Measurements from ENCODE around the gene CENPN.

The CENPN gene

DNA sequence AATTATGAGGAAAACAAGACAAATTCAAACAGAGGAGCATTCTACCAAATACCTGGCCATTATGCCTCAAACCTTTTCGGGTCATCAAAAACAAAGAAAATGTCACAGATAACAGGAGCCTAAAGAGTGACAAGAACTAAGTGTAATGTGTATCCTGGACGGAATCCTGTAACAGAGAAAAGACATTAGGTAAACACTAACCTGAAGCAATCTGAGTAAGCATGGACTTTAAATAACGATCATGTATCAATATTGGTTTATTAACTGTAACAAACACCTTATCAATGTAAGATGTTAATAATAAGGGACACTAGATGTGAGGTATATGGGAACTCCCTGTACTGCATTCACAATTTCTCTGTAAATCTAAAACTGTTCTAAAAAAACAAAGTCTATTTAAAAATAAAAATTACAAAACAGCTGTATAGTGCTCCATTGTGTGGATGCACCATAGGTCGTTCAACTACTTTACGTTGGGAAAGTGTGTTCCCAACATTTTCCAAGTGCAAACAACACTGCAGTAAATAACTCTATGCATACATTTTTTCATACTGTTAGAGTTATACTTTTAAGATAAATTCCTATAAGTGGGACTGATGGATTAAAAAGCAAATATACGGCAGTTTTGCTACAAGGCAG is 15.1 kb upstream of the CENPN start:
- DNase-seq, result no peak

DNA sequence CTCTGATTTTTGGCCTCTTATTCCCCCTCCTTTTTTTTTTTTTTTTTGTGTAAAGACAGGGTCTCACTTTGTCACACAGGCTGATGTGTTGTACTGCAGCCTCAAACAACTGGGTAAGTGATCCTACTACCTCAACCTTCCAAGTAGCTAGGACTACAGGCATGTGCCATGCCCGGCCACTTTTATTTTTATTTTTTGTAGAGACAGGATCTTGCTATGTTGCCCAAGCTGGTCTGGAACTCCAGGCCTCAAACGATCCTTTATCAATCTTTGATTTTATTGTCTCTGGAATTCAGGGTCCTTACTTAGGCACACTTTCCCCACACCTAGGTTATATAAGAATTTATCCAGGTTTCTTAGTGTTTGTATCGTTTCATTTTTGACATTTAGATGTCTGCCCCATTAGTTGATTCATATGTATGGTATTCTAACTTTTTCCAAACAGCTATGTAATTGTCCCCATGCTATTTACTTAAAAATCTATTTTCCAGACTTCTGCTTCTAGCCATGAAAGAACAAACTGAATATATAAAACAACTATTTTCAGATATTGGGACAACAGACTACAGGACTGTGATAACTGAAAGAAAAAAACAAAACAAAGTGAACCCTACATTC is 14.2 kb upstream of the CENPN start:
- no peak for DNase-seq

DNA sequence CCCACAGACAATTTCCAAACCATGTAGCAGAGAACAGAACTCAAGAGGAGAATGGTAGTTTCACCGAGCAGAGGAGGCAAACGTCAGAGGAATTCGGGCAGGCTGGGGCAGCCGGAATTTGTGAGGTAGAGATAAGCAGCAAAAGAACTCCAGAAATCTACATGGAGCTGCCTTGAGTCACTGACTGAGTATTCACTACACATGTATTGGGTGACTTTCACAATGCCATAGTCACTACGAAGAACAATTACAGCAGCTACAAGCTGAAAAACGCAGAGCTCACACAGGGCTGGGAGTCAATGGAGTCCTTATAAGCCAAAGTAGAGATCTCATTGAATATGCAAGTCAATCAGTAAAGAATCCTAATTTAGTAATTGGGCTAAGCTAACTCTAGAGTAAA is 13.7 kb upstream of the CENPN start:
- DNase-seq, result no peak

DNA sequence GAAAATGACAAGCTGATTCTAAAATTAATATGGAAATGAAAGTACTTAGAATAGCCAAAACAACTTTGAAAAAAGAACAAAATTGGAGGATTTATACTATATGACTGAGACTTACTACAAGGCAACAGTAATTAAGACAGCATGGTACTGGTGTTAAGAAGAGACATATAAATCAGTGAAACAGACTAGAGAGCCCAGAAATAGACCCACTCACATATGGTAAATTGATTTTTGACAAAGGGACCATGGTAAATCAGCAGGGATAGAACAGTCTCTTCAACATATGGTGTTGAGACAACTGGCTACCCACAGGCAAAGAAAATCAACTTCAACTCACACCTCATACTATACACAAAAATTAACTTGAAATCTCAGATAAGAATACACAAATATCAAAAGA is 13.2 kb upstream of the CENPN start:
- peak in 1 of 2 experiments; percentile 23 for DNase-seq

DNA sequence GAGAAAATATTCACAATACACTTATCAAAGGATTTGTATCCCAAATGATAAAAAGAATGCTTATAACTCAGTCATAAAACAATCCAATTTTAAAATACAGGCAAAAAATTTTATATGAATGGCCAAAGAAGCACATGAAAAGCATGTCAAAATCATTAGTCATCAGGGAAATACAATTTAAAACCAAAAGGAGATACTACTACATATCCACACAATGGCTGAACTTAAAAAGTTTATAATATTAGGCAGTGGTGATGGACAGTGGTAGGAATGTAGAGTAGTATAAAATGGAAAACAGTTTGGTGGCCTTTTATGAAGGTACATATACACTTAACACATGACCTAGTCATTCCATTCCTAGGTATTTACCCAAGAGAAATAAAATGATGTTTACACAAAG is 12.6 kb upstream of the CENPN start:
- no peak for DNase-seq

DNA sequence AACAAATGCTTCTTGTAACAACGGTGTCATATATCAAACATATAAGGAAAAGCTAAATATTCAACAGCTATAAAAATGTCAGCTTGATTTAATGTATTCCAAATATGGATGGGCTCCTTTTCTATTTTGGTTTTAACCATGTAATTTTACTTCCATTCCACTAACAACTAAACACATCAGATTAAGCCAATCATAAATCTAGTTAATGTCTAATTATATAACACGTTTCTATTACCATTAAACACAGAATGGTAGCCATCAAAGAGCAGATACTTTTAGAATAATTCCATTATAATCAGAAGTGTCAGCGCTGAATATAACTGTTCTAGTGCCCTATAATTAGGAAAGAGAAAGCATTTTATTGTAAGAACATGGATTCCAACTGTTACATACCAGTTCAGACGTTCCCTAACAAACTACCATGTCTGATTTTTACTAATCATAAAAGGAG is 10.3 kb upstream of the CENPN start:
- DNase-seq, result no peak

DNA sequence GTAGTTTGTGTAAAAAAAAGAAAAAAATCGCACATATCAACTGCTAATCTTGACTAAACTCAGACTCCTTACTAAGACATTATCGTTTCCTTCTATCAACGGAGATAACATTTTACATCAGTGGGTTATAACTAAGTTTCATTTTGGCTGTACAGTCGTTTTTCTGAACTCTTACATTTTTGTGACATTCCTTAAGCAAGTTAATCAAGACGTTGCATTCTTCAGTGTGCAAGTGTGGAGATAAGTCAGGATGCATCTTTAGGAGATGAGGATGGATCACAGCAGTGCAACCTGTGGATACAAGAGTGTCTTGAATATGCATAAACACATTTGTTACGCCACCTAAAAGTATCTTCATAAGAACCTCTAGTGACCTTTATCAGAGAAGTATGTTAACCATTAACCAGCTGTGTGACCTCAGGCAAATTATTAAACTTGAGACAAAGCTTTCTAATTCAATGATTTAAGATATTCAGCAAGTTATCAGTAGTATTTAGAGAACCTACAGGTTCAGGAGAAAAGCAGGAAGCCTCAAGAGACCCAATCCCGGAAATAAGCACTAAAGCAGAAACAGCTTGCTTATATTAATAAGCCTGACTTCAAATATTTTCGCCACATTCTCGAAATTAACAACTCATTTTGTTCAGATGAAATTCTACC is 9.7 kb upstream of the CENPN start:
- DNase-seq, result no peak

DNA sequence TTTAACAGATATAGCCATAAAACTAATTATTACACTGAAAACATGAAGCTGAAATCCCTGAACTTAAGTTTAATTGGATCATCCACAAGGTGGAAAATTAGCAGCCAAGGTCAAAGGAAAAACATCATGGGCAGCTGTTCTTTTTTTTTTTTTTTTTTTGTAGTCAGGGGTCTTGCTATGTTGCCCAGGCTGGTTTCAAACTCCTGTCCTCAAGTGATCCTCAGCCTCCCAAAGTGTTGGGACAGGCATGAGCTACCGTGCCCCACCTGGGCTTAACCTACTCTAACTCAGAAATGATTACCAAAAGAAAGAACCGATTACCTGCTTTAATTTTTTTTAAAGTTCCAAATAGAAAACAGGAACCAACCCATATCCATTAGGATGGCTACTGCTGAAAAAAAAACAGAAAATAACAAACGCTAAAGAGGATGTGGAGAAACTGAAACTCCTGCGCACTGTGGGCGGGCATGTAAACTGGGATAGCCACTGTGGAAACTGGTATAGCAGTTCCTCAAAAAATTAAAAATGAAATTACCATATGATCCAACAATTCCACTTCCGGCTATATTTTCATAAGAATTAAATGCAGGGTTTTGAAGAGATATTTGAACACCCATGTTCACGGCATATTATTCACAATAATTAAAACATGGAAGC is 8.9 kb upstream of the CENPN start:
- DNase-seq, result no peak

DNA sequence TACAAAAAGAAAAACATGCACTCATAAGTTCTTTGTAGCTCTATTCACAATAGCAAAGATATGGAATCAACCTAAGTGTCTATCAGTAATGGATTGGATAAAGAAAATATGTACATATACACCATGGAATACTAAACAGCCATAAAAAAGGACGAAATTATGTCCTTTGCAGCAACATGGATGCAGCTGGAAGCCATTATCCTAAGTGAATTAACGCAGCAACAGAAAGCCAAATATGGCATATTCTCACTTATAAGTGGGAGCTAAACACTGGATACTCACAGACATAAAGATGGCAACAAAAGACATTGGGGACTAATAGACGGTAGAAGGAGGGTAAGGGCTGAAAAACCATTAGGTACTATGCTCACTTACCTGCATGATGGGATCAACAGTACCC is 6.1 kb upstream of the CENPN start:
- no peak for DNase-seq

DNA sequence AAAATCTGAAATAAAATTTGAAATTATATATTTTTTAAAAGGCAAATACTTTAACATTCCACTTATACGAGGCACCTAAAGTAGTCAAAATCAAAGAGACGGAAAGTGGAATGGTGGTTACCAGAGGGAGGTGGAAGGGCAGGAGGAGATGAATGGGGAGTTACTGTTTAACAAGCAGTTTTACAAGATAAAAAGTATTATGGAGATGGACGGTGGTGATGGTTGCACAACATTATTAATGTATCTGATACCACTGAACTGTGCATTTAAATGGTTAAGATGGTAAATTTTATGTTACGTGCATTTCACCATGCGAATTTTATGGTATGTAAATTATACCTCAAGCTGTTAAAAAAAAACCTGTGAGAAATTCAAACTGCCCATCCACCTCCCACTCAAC is 5.7 kb upstream of the CENPN start:
- no peak for DNase-seq

DNA sequence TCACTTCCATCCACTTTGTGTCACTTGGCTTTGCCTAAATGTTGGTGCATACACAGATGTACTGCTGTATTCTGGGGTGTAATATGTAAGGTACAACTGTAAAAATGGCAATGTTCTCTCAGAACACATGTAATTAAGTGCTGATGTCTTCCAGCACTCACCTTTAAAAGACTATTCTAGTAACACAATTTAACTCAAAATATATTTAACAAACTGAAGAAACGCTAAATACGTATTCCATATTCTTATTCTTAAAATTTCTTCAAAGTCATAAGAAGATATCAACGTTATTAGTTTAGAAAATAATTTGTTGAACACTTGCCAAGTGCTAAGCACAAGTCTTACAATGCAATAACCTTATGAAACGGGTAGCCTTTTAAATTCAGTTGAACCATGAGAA is 4.0 kb upstream of the CENPN start:
- no peak for DNase-seq

DNA sequence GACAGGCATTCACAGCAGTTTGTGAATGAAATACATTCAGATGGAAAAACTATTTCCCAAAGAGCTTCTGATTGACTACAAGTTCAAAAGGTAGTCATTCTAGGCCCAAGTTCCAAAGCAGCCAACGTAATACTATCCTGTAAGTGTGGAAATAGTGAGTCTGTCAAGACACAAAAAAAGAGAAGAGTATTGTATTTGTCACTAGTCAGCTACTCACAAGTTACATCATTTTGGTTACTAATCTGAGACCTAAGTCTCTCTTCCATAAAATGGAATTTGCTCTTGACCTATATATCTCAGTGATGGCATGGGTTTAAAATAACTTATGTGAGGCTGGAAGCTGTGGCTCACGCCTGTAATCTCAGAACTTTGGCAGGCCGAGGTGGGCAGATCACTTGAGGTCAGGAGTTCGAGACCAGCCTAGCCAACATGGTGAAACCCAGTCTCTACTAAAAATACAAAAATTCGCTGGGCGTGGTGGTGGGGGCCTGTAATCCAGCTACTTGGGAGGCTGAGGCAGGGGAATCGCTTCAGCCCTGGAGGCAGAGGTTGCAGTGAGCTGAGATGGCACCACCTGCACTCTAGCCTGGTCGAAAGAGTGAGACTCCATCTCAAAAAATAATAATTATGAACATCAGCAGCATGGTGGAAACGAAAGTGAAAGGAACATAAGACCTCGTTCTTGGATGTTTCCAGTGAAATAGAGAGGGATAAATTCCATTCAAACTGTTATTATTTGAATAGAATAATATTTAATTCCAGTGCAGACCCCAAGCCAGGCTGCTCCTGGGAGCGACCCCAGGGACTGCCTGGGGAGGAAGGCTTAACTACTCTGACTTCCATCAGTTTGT is 3.2 kb upstream of the CENPN start:
- no peak for DNase-seq

DNA sequence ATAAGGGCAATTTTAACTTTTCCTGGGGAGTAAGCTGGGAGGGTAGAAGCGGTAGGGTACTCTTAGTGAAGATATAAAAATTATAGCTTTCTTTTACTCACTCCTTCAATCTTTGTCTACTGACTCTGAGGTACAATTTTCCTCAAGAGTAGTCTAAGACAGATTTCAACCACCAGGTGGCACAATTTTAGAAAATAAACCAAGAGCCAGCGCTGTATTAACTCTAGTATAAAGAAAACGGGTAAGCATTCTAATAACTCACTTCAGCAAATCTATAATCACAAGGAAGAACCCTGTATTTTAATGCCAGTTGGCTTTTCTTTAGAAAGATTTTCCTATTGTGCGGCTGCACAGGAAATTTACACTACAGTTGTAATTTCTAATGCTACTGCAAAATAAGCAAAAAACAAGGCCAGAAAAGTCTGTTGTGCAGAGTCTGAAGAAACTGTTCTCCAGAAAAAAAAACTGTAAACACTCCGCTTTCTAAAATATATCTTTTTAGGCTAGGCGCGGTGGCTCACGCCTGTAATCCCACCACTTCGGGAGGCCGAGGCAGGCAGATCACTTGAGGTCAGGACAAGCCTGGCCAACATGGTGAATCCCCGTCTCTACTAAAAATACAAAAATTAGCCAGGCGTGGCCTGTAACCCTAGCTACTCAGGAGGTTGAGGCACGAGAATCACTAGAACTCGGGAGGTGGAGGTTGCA is 2.2 kb upstream of the CENPN start:
- DNase-seq, result peak in 1 of 2 experiments; percentile 60

DNA sequence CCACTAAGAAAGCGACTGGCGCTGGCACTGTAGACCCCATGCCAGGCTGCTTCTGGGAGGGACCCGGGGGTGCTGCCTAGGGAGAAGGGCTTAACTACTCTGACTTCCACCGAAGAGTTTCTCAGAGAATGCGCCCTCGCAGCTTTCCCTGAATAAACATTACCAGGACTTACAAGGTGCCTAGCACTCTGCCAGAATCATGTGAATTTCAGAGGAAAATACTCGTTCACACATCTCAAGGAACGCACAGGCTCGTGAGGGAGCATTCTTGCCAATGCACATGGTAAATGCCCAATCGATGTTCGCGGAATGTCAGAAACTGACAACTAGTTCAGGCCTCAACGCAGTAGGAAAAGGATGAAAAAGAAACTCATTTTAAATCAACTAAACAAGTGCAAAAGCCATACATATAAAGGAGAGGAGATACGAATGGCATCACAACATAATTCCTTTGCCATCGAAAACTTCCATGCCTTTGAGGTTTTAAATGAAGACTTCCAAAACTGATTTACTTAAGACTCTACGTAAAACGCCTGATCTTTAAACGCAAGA is 1.3 kb upstream of the CENPN start:
- peak in 1 of 2 experiments; percentile 22 for DNase-seq

DNA sequence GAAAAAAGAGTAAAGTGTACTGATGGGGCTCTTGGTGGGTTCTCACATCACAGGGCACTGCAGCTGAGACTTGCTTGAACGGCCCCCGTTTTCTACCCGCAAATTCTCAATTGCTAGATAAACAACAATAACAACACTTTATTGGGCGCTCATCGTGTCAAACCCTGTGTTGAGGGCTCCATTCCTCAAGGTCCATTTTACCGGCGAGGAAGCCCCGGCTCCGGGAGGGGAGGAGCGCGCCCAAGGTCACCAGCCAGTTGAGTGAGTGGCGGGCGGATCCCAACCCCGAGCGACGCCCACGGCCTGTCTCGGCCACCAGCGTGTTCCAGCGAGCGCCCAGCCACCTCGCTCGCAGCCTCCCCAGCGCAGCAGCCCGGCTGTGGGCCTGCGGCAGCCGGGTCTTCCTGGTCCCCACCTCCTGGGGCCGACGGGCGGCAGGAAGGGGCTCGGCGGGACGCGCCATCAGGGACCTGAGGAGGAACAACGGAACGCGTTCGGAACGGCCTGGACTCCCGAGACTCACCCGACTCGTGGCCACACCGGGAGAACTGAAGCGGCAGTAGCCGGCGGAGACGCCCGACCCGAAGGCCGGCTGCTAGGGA is 702 bp upstream of the CENPN start:
- DNase-seq, result peak in 1 of 2 experiments; percentile 51

DNA sequence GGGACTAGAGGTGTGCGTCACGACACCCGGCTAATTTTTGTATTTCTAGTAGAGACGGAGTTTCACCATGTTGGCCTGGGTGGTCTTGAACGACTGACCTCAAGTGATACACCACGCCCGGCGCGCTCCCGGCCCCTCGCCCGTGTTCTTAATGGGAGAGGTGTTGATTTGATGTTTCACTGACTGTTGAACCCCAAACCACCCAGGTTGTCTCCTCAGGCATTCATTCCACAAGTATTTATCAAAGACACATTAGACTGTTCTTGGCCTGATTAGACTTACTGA is 1.4 kb downstream of the CENPN start:
- DNase-seq, result no peak

DNA sequence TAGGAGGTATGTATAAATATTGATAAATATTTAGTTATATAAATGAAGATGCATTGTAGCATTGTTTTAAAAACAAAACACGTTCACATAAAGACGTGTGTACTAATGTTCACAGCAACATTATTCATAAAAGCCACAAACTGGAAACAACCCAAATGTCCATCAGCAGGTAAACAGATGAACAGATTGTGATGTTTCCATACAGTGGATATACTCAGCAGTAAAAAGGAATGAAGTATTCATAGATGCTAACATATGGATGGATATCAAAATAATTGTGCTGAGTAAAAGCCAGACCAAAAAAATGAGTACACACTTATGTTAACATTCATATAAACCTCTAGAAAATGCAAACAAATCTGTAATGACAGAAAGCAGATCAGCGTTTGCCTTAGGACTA is 6.0 kb downstream of the CENPN start:
- no peak for DNase-seq

DNA sequence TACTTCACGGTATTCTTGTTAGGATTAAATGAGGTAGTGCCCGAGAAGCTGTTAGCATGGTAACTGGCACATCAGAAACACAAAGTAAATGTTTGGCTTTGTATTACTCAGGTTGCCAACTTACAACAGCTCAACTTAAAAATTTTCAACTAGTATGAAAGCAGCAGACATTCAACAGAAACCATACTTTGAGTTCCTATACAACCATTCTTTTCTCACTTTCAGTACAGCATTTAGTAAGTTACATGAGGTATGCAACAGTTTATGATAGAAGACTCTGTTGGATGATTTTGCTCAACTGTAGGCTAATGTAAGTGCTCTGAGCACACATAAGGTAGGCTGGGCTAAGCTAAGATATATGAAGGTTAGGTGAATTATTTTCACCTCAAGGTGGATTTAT is 7.7 kb downstream of the CENPN start:
- DNase-seq, result no peak

DNA sequence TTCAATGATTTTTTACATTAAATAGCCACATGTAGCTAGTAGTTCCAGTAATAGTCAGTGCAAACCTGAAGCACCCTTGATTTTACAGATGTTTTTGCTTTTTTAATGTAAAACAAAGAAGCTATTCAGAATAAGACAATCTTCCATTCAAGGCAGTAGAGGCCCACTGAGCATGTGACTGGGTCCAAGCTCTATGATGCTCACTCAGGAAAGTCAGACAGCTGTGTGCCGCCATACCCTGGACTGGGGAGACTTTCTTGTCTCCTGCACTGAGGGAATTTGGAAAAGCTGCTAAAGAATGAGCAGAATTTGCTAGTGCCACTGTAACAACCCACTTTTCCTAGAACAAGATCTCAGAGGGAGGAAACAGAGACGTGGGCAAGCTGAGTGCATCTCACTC is 11.5 kb downstream of the CENPN start:
- DNase-seq, result no peak

DNA sequence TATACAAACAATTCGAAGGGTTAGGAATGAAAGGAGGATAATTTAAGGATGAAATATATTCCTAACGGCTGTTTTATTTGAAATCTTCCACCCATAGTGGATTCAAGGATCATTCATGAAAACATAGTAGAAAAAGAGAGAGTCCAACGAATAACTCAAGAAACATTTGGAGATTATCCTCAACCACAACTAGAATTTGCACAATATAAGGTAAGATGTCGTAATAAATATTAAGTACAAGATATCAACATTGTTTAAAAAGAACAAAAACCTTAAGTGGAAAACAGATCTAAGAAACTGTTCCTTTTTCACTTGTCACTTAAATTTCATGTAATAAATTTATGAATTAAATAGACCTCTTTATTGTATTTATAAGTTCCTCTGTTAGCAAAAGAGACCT is 19.4 kb downstream of the CENPN start:
- no peak for DNase-seq

DNA sequence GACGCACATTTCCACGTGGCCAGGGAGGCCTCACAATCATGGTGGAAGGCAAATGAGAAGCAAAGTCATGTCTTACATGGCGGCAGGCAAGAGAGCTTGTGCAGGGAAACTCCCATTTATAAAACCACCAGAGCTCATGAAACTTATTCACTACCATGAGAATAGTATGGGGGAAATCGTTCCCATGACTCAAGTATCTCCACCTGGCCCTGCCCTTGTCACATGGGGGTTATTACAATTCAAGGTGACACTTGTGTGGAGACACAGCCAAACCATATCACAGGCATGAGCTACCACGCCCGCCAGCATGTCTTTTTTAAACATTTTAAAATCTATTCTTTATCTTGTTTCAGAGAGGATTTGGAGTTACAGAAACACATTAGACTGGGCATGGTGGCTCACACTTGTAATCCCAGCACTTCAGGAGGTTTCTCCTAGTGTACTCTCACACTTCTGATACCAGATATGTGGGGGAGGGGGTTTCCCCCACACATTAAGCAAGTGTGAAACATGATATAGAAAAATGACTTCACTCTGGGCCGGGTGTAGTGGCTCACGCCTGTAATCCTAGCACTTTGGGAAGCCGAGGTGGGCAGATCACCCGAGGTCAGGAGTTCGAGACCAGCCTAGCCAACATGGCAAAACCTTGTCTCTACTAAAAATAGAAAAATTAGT is 23.1 kb downstream of the CENPN start:
- DNase-seq, result no peak
